Breast epithelium (tissue), 4 donors: ENCODE measurements around the gene PEAK1. TPM values are rescaled to one million over a fixed set of nuclear protein-coding genes. Genes with fewer than 3 reads are reported as not detected.
"Not testable (repeated sequence)": the region's sequence is repeated elsewhere in the genome, so short reads cannot be mapped to it uniquely, and the experiment has no call there.

ENCODE experiments used
- DNase-seq, 2 donors: peaks; one replicate each; pipeline ENCODE4 v3.0.0-alpha.2; 2019; ENCODE audit warnings: low spot score in 2 of 2
- H3K27ac ChIP-seq, 2 donors: fragments of 200-600 bp; sonication (generic) in 1 of 2; one replicate each; pipeline ENCODE4 v1.5.1; 2016 to 2019; ENCODE audit warnings: mild to moderate bottlenecking in 1 of 2
- H3K27me3 ChIP-seq, 2 donors: fragments of 200-600 bp; sonication (generic) in 1 of 2; one replicate each; pipeline versions ENCODE4 v1.5.1 to v1.6.0; 2017 to 2019; ENCODE audit warnings: control low read depth in 1 of 2, mild to moderate bottlenecking in 1 of 2
- H3K36me3 ChIP-seq: fragments of 200-600 bp; one replicate; pipeline ENCODE4 v1.5.1; 2019
- H3K4me1 ChIP-seq, 2 donors: fragments of 200-600 bp; sonication (generic); one replicate each; pipeline ENCODE4 v1.5.1; 2016 to 2019; ENCODE audit warnings: control low read depth in 1 of 2
- H3K4me3 ChIP-seq, 3 donors: fragments of 200-600 bp; sonication (generic); 1 replicate in 2 of 3; 2 replicates in 1 of 3; pipeline ENCODE4 v1.5.1; 2016 to 2019; ENCODE audit warnings: mild to moderate bottlenecking in 3 of 3, moderate library complexity in 2 of 3
- H3K9me3 ChIP-seq, 2 donors: fragments of 200-600 bp; sonication (generic) in 1 of 2; one replicate each; pipeline ENCODE4 v1.5.1; 2016 to 2019; ENCODE audit warnings: control low read depth in 1 of 2
- CTCF ChIP-seq, 3 donors: fragments of 450-650 bp; IDR thresholded peaks; one replicate each; pipeline ENCODE4 v1.5.1; 2016 to 2017; ENCODE audit warnings: antibody characterized with exemption in 3 of 3, mild to moderate bottlenecking in 3 of 3, moderate library complexity in 3 of 3
- POLR2A ChIP-seq: fragments of 450-650 bp; IDR thresholded peaks from one replicate; pipeline ENCODE4 v1.6.1; 2016; ENCODE audit warnings: antibody characterized with exemption, mild to moderate bottlenecking, moderate library complexity
- POLR2AphosphoS5 ChIP-seq, 3 donors: sonication (generic); formaldehyde crosslinking; IDR thresholded peaks; one replicate each; pipeline ENCODE4 v1.6.1; 2017; ENCODE audit warnings: antibody characterized with exemption in 3 of 3
- intact Hi-C: fragments of 100-400 bp; cut with DNase I; formaldehyde crosslinking; loops from one replicate; pipeline ENCODE4 v1.15.1; 2023; ENCODE audit warnings: low total_unique reads
- total RNA-seq, 3 donors: library from RNA; depleted of rRNA; stranded (reverse); fragments of >200 nt; gene quantifications; one replicate each; pipeline ENCODE4 v1.1.0, GENCODE V29; 2016

PEAK1 gene
- total RNA-seq, 3 donors from 2014 or later, result 48.5 to 99.5 (median 55.2) TPM

- H3K36me3 ChIP-seq, result no peaks in the 10 kb centered on the region
- TF ChIP-seq POLR2A (no peak), POLR2AphosphoS5 (IDR thresholded peaks at IDR 0.05) (peak in 1 of 3 donors; percentile 47)
- no peaks in the 10 kb centered on the region for H3K27me3 ChIP-seq
- peak overlapping the region; percentile 56 to 81 for H3K27ac ChIP-seq
- intact Hi-C loops, result no loop called here
- no peak overlapping the region for H3K4me3 ChIP-seq
- H3K9me3 ChIP-seq, result no peaks in the 10 kb centered on the region
- peak in 1 of 2 donors; percentile 19 for DNase-seq
- H3K4me1 ChIP-seq, result no peaks in the 10 kb centered on the region
Measured at GRCh38 chr15:77187751-77188464, 232.0 kb downstream of the PEAK1 start.

GRCh38 chr15:77186594-77187011 lies 233.3 kb downstream of the PEAK1 start:
- no peaks in the 10 kb centered on the region for H3K27me3 ChIP-seq
- intact Hi-C loops, result no loop called here
- no peak overlapping the region for H3K4me3 ChIP-seq
- no peak for DNase-seq
- no peaks in the 10 kb centered on the region for H3K36me3 ChIP-seq
- H3K4me1 ChIP-seq, result no peaks in the 10 kb centered on the region
- TF ChIP-seq CTCF (IDR thresholded peaks at IDR 0.05) (peak in 1 of 3 donors; percentile 40), POLR2A (no peak)
- H3K9me3 ChIP-seq, result no peaks in the 10 kb centered on the region
- peak overlapping the region; percentile 56 to 81 for H3K27ac ChIP-seq

- Histone ChIP-seq H3K4me1 (no peaks in the 10 kb centered on the region), H3K27ac (no peak overlapping the region), H3K9me3 (no peaks in the 10 kb centered on the region), H3K36me3 (no peaks in the 10 kb centered on the region), H3K4me3 (no peak overlapping the region), H3K27me3 (no peaks in the 10 kb centered on the region)
- TF ChIP-seq POLR2A, result no peak
- no peak for TF ChIP-seq POLR2AphosphoS5 (IDR thresholded peaks at IDR 0.05)
- no peak for TF ChIP-seq CTCF (IDR thresholded peaks at IDR 0.05)
- intact Hi-C loops, result no loop called here
- DNase-seq, result no peak
Measured at GRCh38 chr15:77185242-77185785, 234.6 kb downstream of the PEAK1 start.

GRCh38 chr15:77184352-77184751 lies 235.6 kb downstream of the PEAK1 start:
- intact Hi-C loops, H3K4me1 ChIP-seq: not testable (repeated sequence)

GRCh38 chr15:77183066-77183465 lies 236.8 kb downstream of the PEAK1 start:
- DNase-seq, result no peak
- Histone ChIP-seq H3K27ac (no peak overlapping the region), H3K4me1 (no peaks in the 10 kb centered on the region), H3K9me3 (no peaks in the 10 kb centered on the region), H3K4me3 (no peak overlapping the region), H3K36me3 (no peaks in the 10 kb centered on the region), H3K27me3 (no peaks in the 10 kb centered on the region)
- TF ChIP-seq POLR2A (no peak), CTCF (IDR thresholded peaks at IDR 0.05) (no peak), POLR2AphosphoS5 (IDR thresholded peaks at IDR 0.05) (no peak)
- intact Hi-C loops, result no loop called here

More at GRCh38 chr15:77184352-77184751, 235.6 kb downstream of the PEAK1 start:
- not testable (repeated sequence) for H3K36me3 ChIP-seq, H3K27ac ChIP-seq, H3K27me3 ChIP-seq, H3K4me3 ChIP-seq, DNase-seq, H3K9me3 ChIP-seq

GRCh38 chr15:77181305-77182074 lies 238.4 kb downstream of the PEAK1 start:
- Histone ChIP-seq H3K9me3 (no peaks in the 10 kb centered on the region), H3K4me3 (no peak overlapping the region), H3K36me3 (no peaks in the 10 kb centered on the region), H3K4me1 (no peaks in the 10 kb centered on the region), H3K27me3 (no peaks in the 10 kb centered on the region), H3K27ac (no peak overlapping the region)
- TF ChIP-seq CTCF (IDR thresholded peaks at IDR 0.05) (no peak), POLR2AphosphoS5 (IDR thresholded peaks at IDR 0.05) (no peak), POLR2A (no peak)
- no peak for DNase-seq
- intact Hi-C loops, result no loop called here
